Measurements from ENCODE around the gene FGF12. TPM values are rescaled to one million over a fixed set of nuclear protein-coding genes. Genes with fewer than 3 reads are reported as not detected.

FGF12 gene
- total RNA-seq, 2 donors from 2014 or later, result 0.25 to 0.48 TPM

DNA sequence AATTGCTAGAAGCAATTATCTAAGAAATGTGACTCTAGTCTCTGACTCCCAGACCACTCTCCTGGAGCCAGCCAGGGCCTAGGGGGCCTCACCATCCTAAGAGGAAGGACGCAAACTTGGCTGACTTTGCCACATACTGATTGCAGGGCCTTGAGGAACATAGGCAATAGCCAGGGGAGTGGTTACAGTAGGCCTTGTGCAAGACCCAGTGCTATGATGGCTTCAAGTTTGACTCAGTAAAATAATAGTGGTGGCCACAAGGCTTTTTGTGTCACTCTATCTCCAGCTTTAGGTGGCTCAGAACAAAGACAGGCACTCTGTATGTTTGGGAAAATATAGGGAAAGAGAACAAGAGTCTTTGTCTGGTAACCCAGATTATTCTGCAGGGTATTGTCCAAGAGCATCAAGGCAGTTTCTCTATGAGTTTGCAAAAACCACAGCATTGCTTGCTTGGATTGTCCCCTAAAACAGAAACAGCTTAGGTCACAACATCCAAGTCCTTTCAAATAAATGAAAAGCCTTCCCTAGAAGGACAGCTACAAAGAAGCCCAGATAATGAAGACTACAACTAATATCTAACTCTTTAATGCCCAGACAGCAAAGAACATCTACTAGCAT is 634.8 kb downstream of the FGF12 start:
- intact Hi-C loops (cut with DNase I), result no loop called here
- TF ChIP-seq, protein P1, sequence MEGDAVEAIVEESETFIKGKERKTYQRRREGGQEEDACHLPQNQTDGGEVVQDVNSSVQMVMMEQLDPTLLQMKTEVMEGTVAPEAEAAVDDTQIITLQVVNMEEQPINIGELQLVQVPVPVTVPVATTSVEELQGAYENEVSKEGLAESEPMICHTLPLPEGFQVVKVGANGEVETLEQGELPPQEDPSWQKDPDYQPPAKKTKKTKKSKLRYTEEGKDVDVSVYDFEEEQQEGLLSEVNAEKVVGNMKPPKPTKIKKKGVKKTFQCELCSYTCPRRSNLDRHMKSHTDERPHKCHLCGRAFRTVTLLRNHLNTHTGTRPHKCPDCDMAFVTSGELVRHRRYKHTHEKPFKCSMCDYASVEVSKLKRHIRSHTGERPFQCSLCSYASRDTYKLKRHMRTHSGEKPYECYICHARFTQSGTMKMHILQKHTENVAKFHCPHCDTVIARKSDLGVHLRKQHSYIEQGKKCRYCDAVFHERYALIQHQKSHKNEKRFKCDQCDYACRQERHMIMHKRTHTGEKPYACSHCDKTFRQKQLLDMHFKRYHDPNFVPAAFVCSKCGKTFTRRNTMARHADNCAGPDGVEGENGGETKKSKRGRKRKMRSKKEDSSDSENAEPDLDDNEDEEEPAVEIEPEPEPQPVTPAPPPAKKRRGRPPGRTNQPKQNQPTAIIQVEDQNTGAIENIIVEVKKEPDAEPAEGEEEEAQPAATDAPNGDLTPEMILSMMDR (IDR thresholded peaks at IDR 0.05), result no peak
- no peak overlapping the region for H3K4me3 ChIP-seq
- H3K36me3 ChIP-seq, result no peaks in the 10 kb centered on the region
- no peak for DNase-seq
- no peak overlapping the region for H3K27ac ChIP-seq
- H3K27me3 ChIP-seq, result no peaks in the 10 kb centered on the region
- no peak overlapping the region for H3K9ac ChIP-seq (ENCODE audit: low read depth in 2 of 2, low read length in 2 of 2)
- no peaks in the 10 kb centered on the region for H3K4me1 ChIP-seq
- H3K9me3 ChIP-seq, result no peaks in the 10 kb centered on the region

DNA sequence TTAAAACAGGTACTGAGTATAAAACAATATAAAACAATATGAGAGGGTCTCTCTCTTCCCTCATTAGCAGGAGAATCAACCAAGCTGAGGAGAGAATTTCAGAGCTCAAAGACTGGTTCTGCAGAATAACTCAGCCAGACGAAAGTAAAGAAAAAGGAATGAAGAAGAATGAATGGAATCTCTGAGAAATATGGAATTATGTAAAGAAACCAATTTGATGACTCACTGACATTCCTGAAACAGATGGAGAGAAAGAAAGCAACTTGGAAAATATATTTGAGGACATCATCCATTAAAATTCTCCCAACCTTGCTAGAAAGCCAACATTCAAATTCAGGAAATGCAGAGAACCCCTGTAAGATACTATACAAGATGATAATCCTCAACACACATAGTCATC is 635.5 kb downstream of the FGF12 start:
- Histone ChIP-seq H3K9ac (ENCODE audit: low read depth in 2 of 2, low read length in 2 of 2) (no peak overlapping the region), H3K4me3 (no peak overlapping the region), H3K9me3 (no peaks in the 10 kb centered on the region), H3K27ac (no peak overlapping the region), H3K36me3 (no peaks in the 10 kb centered on the region), H3K4me1 (no peaks in the 10 kb centered on the region), H3K27me3 (no peaks in the 10 kb centered on the region)
- intact Hi-C loops (cut with DNase I), result no loop called here
- DNase-seq, result no peak
- TF ChIP-seq, protein P1 (IDR thresholded peaks at IDR 0.05), result no peak

DNA sequence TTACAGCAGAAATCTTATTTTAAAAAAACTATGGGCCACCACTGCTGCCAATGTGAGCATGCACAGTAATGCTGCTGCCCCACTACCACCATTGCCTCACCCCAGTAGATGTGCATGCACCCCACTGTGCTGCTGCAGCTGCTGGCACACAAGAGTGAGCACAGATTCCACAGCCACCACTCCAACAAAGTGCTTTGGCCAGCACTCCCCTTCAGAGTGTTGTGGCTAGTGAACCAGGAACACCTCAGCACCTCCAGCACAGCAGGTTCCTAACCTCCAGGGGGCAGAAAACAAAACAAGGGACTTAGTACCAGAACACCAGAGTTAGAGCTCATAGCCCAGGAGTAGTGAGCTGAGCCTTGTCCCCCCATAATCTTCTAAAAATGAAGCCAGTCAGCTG is 636.8 kb downstream of the FGF12 start:
- H3K4me1 ChIP-seq, result no peaks in the 10 kb centered on the region
- no peaks in the 10 kb centered on the region for H3K9me3 ChIP-seq
- H3K4me3 ChIP-seq, result no peak overlapping the region
- intact Hi-C loops (cut with DNase I), result no loop called here
- no peak overlapping the region for H3K9ac ChIP-seq (ENCODE audit: low read depth in 2 of 2, low read length in 2 of 2)
- TF ChIP-seq, protein P1 (IDR thresholded peaks at IDR 0.05), result no peak
- no peaks in the 10 kb centered on the region for H3K27me3 ChIP-seq
- no peaks in the 10 kb centered on the region for H3K36me3 ChIP-seq
- H3K27ac ChIP-seq, result no peak overlapping the region
- no peak for DNase-seq

Other genes with a start within 250 kb of the FGF12 start
- gene MB21D2, start 190.3 kb upstream of the FGF12 start, total RNA-seq, result 1 to 10 TPM; 2.8 to 4.4 TPM